Gastrocnemius medialis (tissue), 4 donors: ENCODE data around the gene LDAH.

Source experiments
- CTCF ChIP-seq, 5 experiments: fragments of 450-650 bp in 3 of 5; fragments of 200-600 bp in 2 of 5; sonication (generic) in 2 of 5; IDR thresholded peaks in 4 of 5; conservative IDR thresholded peaks in 1 of 5; 1 replicate in 4 of 5; 2 replicates in 1 of 5; pipeline ENCODE4 v1.5.1; 2016 to 2019; ENCODE audit warnings: antibody characterized with exemption in 5 of 5, mild to moderate bottlenecking in 3 of 5, moderate library complexity in 3 of 5
- POLR2A ChIP-seq, 2 donors: fragments of 450-650 bp; IDR thresholded peaks; one replicate each; pipeline ENCODE4 v1.6.1; 2017; ENCODE audit warnings: antibody characterized with exemption in 2 of 2, mild to moderate bottlenecking in 2 of 2, moderate library complexity in 2 of 2

GRCh38 chr2:20822535-20823490 lies at the start of gene LDAH:
- TF ChIP-seq CTCF (IDR thresholded peaks at IDR 0.05 in 4 of 5, conservative IDR thresholded peaks at IDR 0.05 in 1 of 5) (no peak), POLR2A (IDR thresholded peaks at IDR 0.05) (peak; percentile 11 to 12)
